Measurements from ENCODE around the gene RGS10. TPM values are rescaled to one million over a fixed set of nuclear protein-coding genes. Genes with fewer than 3 reads are reported as not detected.

RGS10 gene
- total RNA-seq, 1 experiment from 2014 or later = 16.6 TPM

GRCh38 chr10:119483839-119484238, 58.7 kb downstream of the RGS10 start:
- peaks cover 13% of the 10 kb centered on the region for H3K4me1 ChIP-seq (ENCODE audit: insufficient read depth, low read length, poor library complexity, severe bottlenecking)
- no peak overlapping the region for H3K4me3 ChIP-seq (ENCODE audit: low read depth, low read length, poor library complexity, severe bottlenecking)
- no peak for TF ChIP-seq CTCF (conservative IDR thresholded peaks at IDR 0.05; ENCODE audit: low read depth, low read length)
- no TSS peak for BruUV-seq (replicated peaks)
- ChIA-PET CTCF (no interaction called here), POLR2A (ENCODE audit: low non-redundant PET) (no interaction called here)
- intact Hi-C loops (cut with micrococcal nuclease; ENCODE audit: unreplicated experiment) = no loop called here
- no peaks in the 10 kb centered on the region for H3K27me3 ChIP-seq (replicated peaks; ENCODE audit: insufficient read depth, low read depth, low read length, poor library complexity)
- no peaks in the 10 kb centered on the region for H3K9me3 ChIP-seq (ENCODE audit: low read depth, low read length, poor library complexity, severe bottlenecking)
- H3K36me3 ChIP-seq (ENCODE audit: insufficient read depth, low read length, poor library complexity, severe bottlenecking) = no peaks in the 10 kb centered on the region
- DNase-seq (ENCODE audit: low spot score) = no peak
- H3K27ac ChIP-seq (ENCODE audit: low read depth, low read length, poor library complexity, severe bottlenecking) = no peak overlapping the region

- no peak for DNase-seq (ENCODE audit: low spot score)
- Histone ChIP-seq H3K9me3 (ENCODE audit: low read depth, low read length, poor library complexity, severe bottlenecking) (no peaks in the 10 kb centered on the region), H3K27me3 (replicated peaks; ENCODE audit: insufficient read depth, low read depth, low read length, poor library complexity) (peaks cover 4% of the 10 kb centered on the region), H3K4me1 (ENCODE audit: insufficient read depth, low read length, poor library complexity, severe bottlenecking) (peaks cover 13% of the 10 kb centered on the region), H3K27ac (ENCODE audit: low read depth, low read length, poor library complexity, severe bottlenecking) (no peak overlapping the region), H3K4me3 (ENCODE audit: low read depth, low read length, poor library complexity, severe bottlenecking) (no peak overlapping the region), H3K36me3 (ENCODE audit: insufficient read depth, low read length, poor library complexity, severe bottlenecking) (no peaks in the 10 kb centered on the region)
- BruUV-seq (replicated peaks) = no TSS peak
- TF ChIP-seq EZH2 (IDR thresholded peaks at IDR 0.05; ENCODE audit: borderline replicate concordance, low read depth, low read length, poor library complexity, severe bottlenecking) (no peak), CTCF (conservative IDR thresholded peaks at IDR 0.05; ENCODE audit: low read depth, low read length) (no peak)
- ChIA-PET POLR2A (ENCODE audit: low non-redundant PET) (interaction anchor here (0.7 kb wide), 1 partner anchor 16 kb away, joined by 3 read pairs; no protein-coding TSS in a partner anchor), CTCF (no interaction called here)
- intact Hi-C loops (cut with micrococcal nuclease; ENCODE audit: unreplicated experiment) = no loop called here
Observed at GRCh38 chr10:119483001-119483400, 59.5 kb downstream of the RGS10 start.

GRCh38 chr10:119481781-119482426, 60.6 kb downstream of the RGS10 start:
- ChIA-PET CTCF (no interaction called here), POLR2A (ENCODE audit: low non-redundant PET) (no interaction called here)
- H3K4me1 ChIP-seq (ENCODE audit: insufficient read depth, low read length, poor library complexity, severe bottlenecking) = peaks cover 13% of the 10 kb centered on the region
- intact Hi-C loops (cut with micrococcal nuclease; ENCODE audit: unreplicated experiment) = no loop called here
- no peaks in the 10 kb centered on the region for H3K9me3 ChIP-seq (ENCODE audit: low read depth, low read length, poor library complexity, severe bottlenecking)
- peaks cover 6% of the 10 kb centered on the region for H3K27me3 ChIP-seq (replicated peaks; ENCODE audit: insufficient read depth, low read depth, low read length, poor library complexity)
- no peak for DNase-seq (ENCODE audit: low spot score)
- H3K4me3 ChIP-seq (ENCODE audit: low read depth, low read length, poor library complexity, severe bottlenecking) = no peak overlapping the region
- H3K36me3 ChIP-seq (ENCODE audit: insufficient read depth, low read length, poor library complexity, severe bottlenecking) = no peaks in the 10 kb centered on the region
- no peak for TF ChIP-seq EZH2 (IDR thresholded peaks at IDR 0.05; ENCODE audit: borderline replicate concordance, low read depth, low read length, poor library complexity, severe bottlenecking)
- no peak overlapping the region for H3K27ac ChIP-seq (ENCODE audit: low read depth, low read length, poor library complexity, severe bottlenecking)
- no TSS peak for BruUV-seq (replicated peaks)

GRCh38 chr10:119480667-119481066, 61.9 kb downstream of the RGS10 start:
- ChIA-PET CTCF (interaction anchor here (1.1 kb wide), 1 partner anchor 9 kb away, joined by 7 read pairs; no protein-coding TSS in a partner anchor), POLR2A (ENCODE audit: low non-redundant PET) (no interaction called here)
- no TSS peak for BruUV-seq (replicated peaks)
- TF ChIP-seq EZH2 (IDR thresholded peaks at IDR 0.05; ENCODE audit: borderline replicate concordance, low read depth, low read length, poor library complexity, severe bottlenecking) (no peak), CTCF (conservative IDR thresholded peaks at IDR 0.05; ENCODE audit: low read depth, low read length) (no peak)
- Histone ChIP-seq H3K27ac (ENCODE audit: low read depth, low read length, poor library complexity, severe bottlenecking) (no peak overlapping the region), H3K36me3 (ENCODE audit: insufficient read depth, low read length, poor library complexity, severe bottlenecking) (no peaks in the 10 kb centered on the region), H3K9me3 (ENCODE audit: low read depth, low read length, poor library complexity, severe bottlenecking) (no peaks in the 10 kb centered on the region), H3K4me3 (ENCODE audit: low read depth, low read length, poor library complexity, severe bottlenecking) (no peak overlapping the region), H3K27me3 (replicated peaks; ENCODE audit: insufficient read depth, low read depth, low read length, poor library complexity) (peaks cover 6% of the 10 kb centered on the region), H3K4me1 (ENCODE audit: insufficient read depth, low read length, poor library complexity, severe bottlenecking) (peaks cover 13% of the 10 kb centered on the region)
- peak; percentile 52 for DNase-seq (ENCODE audit: low spot score)
- intact Hi-C loops (cut with micrococcal nuclease; ENCODE audit: unreplicated experiment) = no loop called here
